PC-9 (cell line): ENCODE data around the gene PXDN. TPM values are rescaled to one million over a fixed set of nuclear protein-coding genes. Genes with fewer than 3 reads are reported as not detected.

Experiments
- BruUV-seq: library from RNA; stranded (reverse); fragments of 400-500 nt; replicated peaks from 2 replicates; lab custom pipeline; 2021; lab: Mats Ljungman, UMichigan
- CTCF ChIA-PET: fragments of 300-600 bp; sonication (Branson Sonifier 250); formaldehyde crosslinking; loops from one replicate; lab custom pipeline; 2022; ENCODE audit warnings: antibody characterized with exemption; lab: Charles Lee
- POLR2A ChIA-PET: fragments of 300-600 bp; sonication (Branson Sonifier 250); formaldehyde crosslinking; loops from one replicate; lab custom pipeline; 2022; ENCODE audit warnings: antibody characterized with exemption; ENCODE audit not compliant: unreplicated experiment; lab: Charles Lee
- DNase-seq, 2 experiments: peaks; one replicate each; pipeline versions ENCODE4 v3.0.0 to v3.0.0-alpha.2; 2015 to 2022; ENCODE audit warnings: mixed read lengths in 1 of 2
- H2AFZ ChIP-seq: fragments of 200-600 bp; sonication (generic); 2 replicates; pipeline ENCODE4 v1.8.1; 2017; ENCODE audit warnings: antibody characterized with exemption
- H3F3A ChIP-seq: fragments of 200-600 bp; sonication (generic); 2 replicates; pipeline ENCODE4 v1.8.1; 2017; ENCODE audit warnings: antibody characterized with exemption, mild to moderate bottlenecking, low read depth; ENCODE audit not compliant: insufficient read depth
- H3K27ac ChIP-seq: fragments of 200-600 bp; sonication (generic); 2 replicates; pipeline ENCODE4 v1.6.1; 2016; ENCODE audit warnings: mixed run types
- H3K27me3 ChIP-seq: fragments of 200-600 bp; sonication (generic); 2 replicates; pipeline ENCODE4 v1.6.1; 2016; ENCODE audit warnings: low read depth, mixed run types; ENCODE audit not compliant: insufficient read depth
- H3K36me3 ChIP-seq: fragments of 200-600 bp; sonication (generic); 2 replicates; pipeline ENCODE4 v1.6.1; 2016; ENCODE audit warnings: low read depth, mixed run types
- H3K4me1 ChIP-seq: fragments of 200-600 bp; sonication (generic); replicated peaks from 2 replicates; pipeline ENCODE4 v1.6.1; 2016; ENCODE audit warnings: mixed run types; ENCODE audit not compliant: insufficient read depth
- H3K4me2 ChIP-seq: fragments of 200-600 bp; sonication (generic); 2 replicates; pipeline ENCODE4 v1.6.1; 2017; ENCODE audit warnings: mixed run types
- H3K4me3 ChIP-seq: fragments of 200-600 bp; sonication (generic); 2 replicates; pipeline ENCODE4 v1.6.1; 2016; ENCODE audit warnings: mixed run types
- H3K79me2 ChIP-seq: fragments of 200-600 bp; sonication (generic); 2 replicates; pipeline ENCODE4 v1.6.1; 2017; ENCODE audit warnings: low read depth, mixed run types
- H3K9me2 ChIP-seq: fragments of 200-600 bp; sonication (generic); 2 replicates; pipeline ENCODE4 v1.8.1; 2017; ENCODE audit warnings: mild to moderate bottlenecking; ENCODE audit not compliant: insufficient read depth
- H3K9me3 ChIP-seq: fragments of 200-600 bp; sonication (generic); 2 replicates; pipeline ENCODE4 v1.8.1; 2016; ENCODE audit warnings: low read depth; ENCODE audit not compliant: insufficient read depth
- H4K20me1 ChIP-seq: fragments of 200-600 bp; sonication (generic); 2 replicates; pipeline ENCODE4 v1.8.1; 2017; ENCODE audit not compliant: insufficient read depth
- EZH2 ChIP-seq: fragments of 200-600 bp; sonication (generic); IDR thresholded peaks from 2 replicates; pipeline ENCODE4 v1.8.0; 2017; ENCODE audit warnings: antibody characterized with exemption, low read depth
- intact Hi-C: fragments of 100-400 bp; cut with micrococcal nuclease; formaldehyde crosslinking; loops from one replicate; pipeline ENCODE4 v1.10.0; 2022; ENCODE audit not compliant: unreplicated experiment
- total RNA-seq: library from RNA; stranded (reverse); gene quantifications from 2 replicates; pipeline ENCODE4 v1.2.3, GENCODE V29; 2021
- TF ChIP-seq, protein P1 (sequence below): fragments of 200-600 bp; sonication (generic); conservative IDR thresholded peaks from 2 replicates; pipeline ENCODE4 v1.6.1; 2017; ENCODE audit warnings: mixed run types, antibody characterized with exemption, mild to moderate bottlenecking, moderate library complexity

Gene PXDN
- total RNA-seq, 1 experiment from 2014 or later: 91.1 TPM

DNA sequence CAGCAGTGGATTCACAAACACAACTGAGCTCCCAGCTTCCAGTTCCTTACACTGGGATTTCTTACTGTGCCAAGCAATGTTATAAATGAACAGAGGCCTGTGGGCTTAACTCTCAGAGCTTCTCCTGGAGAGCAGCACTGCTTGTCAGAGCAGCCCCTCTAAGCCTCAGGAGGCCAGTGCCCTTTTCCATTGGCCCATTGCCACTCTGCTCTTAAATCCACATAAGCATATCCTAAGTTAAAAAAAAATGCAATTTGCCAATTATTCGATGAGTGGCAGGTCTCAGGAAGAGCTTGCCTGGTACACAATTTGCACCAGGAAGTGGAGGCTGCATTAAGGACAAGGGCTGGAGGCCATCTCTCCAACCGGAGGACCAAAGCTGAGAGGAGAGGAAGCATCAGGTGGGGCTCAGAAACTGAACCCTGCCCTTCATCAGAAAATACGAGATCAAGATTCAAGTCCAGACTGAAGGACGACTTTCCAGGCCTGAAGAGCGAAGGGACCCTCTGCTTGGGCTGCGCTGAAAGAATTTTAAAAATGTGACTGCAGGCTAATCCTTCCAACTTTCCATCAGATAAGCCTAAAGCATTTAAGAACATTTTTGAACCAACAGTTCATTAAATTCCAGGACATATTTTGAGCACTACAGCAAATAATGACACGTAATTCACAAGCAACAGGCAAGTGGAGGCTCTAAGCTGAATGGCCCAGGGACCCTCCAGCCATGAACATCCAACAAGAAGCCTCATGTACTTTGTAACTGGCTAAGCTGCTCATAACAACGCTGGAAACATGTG, 28.4 kb upstream of the PXDN start:
- no peak overlapping the region for H2AFZ ChIP-seq
- H3K36me3 ChIP-seq: no peaks in the 10 kb centered on the region
- ChIA-PET CTCF (no interaction called here), POLR2A (no interaction called here)
- H3F3A ChIP-seq: no peaks in the 10 kb centered on the region
- H3K9me3 ChIP-seq: no peaks in the 10 kb centered on the region
- peak in 1 of 2 experiments; percentile 24 for DNase-seq
- H3K4me1 ChIP-seq: no peaks in the 10 kb centered on the region; the same call in 1 of the 2 replicates
- no peaks in the 10 kb centered on the region for H3K9me2 ChIP-seq
- no peaks in the 10 kb centered on the region for H3K79me2 ChIP-seq
- H3K27ac ChIP-seq: no peak overlapping the region
- H3K4me2 ChIP-seq: no peak overlapping the region
- no TSS peak for BruUV-seq
- intact Hi-C loops: no loop called here
- peaks cover 25% of the 10 kb centered on the region; the same call in 1 of the 2 replicates for H3K27me3 ChIP-seq
- no peaks in the 10 kb centered on the region for H4K20me1 ChIP-seq
- TF ChIP-seq, protein P1, sequence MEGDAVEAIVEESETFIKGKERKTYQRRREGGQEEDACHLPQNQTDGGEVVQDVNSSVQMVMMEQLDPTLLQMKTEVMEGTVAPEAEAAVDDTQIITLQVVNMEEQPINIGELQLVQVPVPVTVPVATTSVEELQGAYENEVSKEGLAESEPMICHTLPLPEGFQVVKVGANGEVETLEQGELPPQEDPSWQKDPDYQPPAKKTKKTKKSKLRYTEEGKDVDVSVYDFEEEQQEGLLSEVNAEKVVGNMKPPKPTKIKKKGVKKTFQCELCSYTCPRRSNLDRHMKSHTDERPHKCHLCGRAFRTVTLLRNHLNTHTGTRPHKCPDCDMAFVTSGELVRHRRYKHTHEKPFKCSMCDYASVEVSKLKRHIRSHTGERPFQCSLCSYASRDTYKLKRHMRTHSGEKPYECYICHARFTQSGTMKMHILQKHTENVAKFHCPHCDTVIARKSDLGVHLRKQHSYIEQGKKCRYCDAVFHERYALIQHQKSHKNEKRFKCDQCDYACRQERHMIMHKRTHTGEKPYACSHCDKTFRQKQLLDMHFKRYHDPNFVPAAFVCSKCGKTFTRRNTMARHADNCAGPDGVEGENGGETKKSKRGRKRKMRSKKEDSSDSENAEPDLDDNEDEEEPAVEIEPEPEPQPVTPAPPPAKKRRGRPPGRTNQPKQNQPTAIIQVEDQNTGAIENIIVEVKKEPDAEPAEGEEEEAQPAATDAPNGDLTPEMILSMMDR: no peak
- TF ChIP-seq EZH2: no peak
- no peak overlapping the region for H3K4me3 ChIP-seq

DNA sequence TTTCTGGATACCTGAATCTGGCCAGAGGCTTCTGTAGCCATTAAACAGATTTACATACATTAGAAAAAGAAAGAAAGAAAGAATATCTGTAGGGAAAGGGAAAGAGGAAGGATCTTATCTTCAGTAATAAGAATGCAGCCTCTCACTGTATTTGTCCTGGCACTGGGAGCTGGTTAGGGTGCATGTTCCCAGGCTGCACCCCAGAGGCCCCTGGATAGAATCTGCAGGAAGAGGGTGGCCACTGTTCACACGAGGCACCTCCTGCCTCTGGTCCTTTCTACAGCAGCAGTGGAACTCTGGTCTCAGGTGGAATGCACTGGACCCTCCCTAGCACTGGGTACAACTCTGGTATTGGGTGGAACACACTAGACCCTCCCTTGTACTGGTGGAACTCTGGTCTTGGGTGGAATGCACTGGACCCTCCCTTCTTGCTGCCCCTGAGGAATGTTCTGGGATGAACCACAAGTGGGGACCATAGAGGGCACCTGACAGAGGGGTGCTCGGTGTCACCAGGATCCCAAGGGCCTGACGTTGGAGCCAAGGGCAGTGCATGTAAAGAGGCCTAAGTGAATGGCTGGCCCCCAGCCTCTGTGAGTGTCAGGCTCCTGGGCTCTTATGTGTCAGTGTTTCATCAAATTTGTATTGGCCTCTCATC, 27.4 kb upstream of the PXDN start:
- Histone ChIP-seq H3K9me2 (no peaks in the 10 kb centered on the region), H2AFZ (no peak overlapping the region), H3K9me3 (no peaks in the 10 kb centered on the region), H3K4me2 (no peak overlapping the region), H4K20me1 (no peaks in the 10 kb centered on the region), H3K27ac (no peak overlapping the region), H3K79me2 (no peaks in the 10 kb centered on the region), H3K4me3 (no peak overlapping the region), H3K4me1 (no peaks in the 10 kb centered on the region; the same call in 1 of the 2 replicates), H3K27me3 (peaks cover 24% of the 10 kb centered on the region; the same call in 1 of the 2 replicates), H3K36me3 (no peaks in the 10 kb centered on the region), H3F3A (no peaks in the 10 kb centered on the region)
- ChIA-PET CTCF (no interaction called here), POLR2A (no interaction called here)
- no TSS peak for BruUV-seq
- intact Hi-C loops: no loop called here
- TF ChIP-seq EZH2: no peak
- TF ChIP-seq, protein P1: no peak
- DNase-seq: no peak

DNA sequence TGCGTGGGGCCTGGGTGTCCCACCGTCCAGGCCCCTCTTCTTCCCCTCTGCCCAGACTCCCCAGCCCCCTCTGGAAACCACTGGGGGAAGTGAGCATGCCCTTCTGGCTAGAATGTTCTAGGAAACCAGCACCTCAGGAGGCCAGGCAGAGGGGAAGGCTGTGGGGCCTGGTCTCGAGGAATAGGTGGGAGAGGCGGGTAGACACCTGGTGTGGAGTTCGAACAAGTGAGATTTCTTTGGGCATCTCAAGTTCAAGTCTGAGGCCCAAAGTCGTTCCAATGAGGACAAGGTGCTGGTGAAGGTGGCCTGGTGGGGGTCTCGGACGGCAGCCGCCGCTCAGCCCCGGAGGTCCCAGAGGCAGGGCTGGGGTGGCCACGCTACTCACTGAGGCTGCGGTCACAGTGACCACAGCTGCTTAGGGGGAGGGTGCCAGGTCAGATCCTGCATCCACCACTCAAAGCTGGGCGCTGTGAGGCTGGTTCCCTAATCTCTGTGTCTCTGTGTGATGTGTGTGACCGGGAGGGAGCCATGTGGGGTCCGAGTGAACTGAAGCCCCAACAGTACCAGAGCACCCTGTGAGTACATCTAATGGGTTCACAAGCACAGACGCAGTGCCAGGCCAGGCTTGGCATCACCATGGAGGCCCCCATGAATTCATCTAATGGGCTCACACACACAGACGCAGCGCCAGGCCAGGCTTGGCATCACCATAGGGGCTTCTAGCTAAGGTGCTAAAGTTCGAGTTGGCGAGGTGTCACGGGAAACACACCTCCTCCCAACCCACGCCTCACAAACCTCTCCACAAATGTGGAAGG, 26.5 kb upstream of the PXDN start:
- Histone ChIP-seq H3K27me3 (peaks cover 27% of the 10 kb centered on the region; the same call in 1 of the 2 replicates), H3K4me1 (no peaks in the 10 kb centered on the region; the same call in 1 of the 2 replicates), H3K4me2 (no peak overlapping the region), H3K9me3 (no peaks in the 10 kb centered on the region), H2AFZ (no peak overlapping the region), H3K36me3 (no peaks in the 10 kb centered on the region), H4K20me1 (no peaks in the 10 kb centered on the region), H3K9me2 (no peaks in the 10 kb centered on the region), H3F3A (no peaks in the 10 kb centered on the region), H3K27ac (no peak overlapping the region), H3K79me2 (no peaks in the 10 kb centered on the region), H3K4me3 (no peak overlapping the region)
- POLR2A ChIA-PET: no interaction called here
- intact Hi-C loops: no loop called here
- no peak for DNase-seq
- CTCF ChIA-PET: no interaction called here
- BruUV-seq: no TSS peak
- TF ChIP-seq EZH2: no peak
- TF ChIP-seq, protein P1: no peak
